Left colon (tissue), 2 donors: ENCODE measurements around the gene IRF2BPL. TPM values are rescaled to one million over a fixed set of nuclear protein-coding genes. Genes with fewer than 3 reads are reported as not detected.

ENCODE experiments used
- ATAC-seq: fragments of 200-7000 bp; cut with Tn5 transposase; one replicate; pipeline ENCODE4 v1.9.1; 2020; ENCODE audit warnings: mild to moderate bottlenecking, moderate library complexity
- DNase-seq, 2 donors: peaks; one replicate each; pipeline ENCODE4 v3.0.0-alpha.2; 2020
- intact Hi-C, 2 donors: fragments of 100-400 bp; cut with DNase I in 1 of 2; cut with micrococcal nuclease in 1 of 2; formaldehyde crosslinking; loops; one replicate each; pipeline versions ENCODE4 v1.11.2 to v1.14.0; 2022; cut with DNase I, micrococcal nuclease
- total RNA-seq, 2 donors: library from RNA; stranded (reverse); fragmentation: NEBNext Ultra II Directional; extraction: Animal tissue kit (Norgen Biotek cat#: 25700); gene quantifications; one replicate each; pipeline ENCODE4 v1.2.1, GENCODE V29; 2021
- donor health status: DM: no; HTN: no; CAD: no.
- donor health status: DM: yes; HTN: yes; CAD: no.

The IRF2BPL gene
- total RNA-seq, 2 donors from 2014 or later = 15.5 to 25.5 TPM

GRCh38 chr14:77058785-77059184 is 30.3 kb upstream of the IRF2BPL start:
- intact Hi-C loops = loop anchor here in 1 of 2 donors (10.0 kb wide), 1 partner anchor 144 kb away; no protein-coding TSS in a partner anchor
- ATAC-seq = no peak
- no peak for DNase-seq

- DNase-seq (no peak), ATAC-seq (no peak)
- intact Hi-C loops = loop anchor here in 1 of 2 donors (10.0 kb wide), 1 partner anchor 143 kb away; no protein-coding TSS in a partner anchor
Observed at GRCh38 chr14:77058117-77058516, 29.6 kb upstream of the IRF2BPL start.

- intact Hi-C loops = loop anchor here in 1 of 2 donors (10.0 kb wide), 1 partner anchor 141 kb away; no protein-coding TSS in a partner anchor
- DNase-seq (no peak), ATAC-seq (no peak)
Observed at GRCh38 chr14:77055981-77056380, 27.5 kb upstream of the IRF2BPL start.

GRCh38 chr14:77055306-77055705 is 26.8 kb upstream of the IRF2BPL start:
- ATAC-seq = no peak
- intact Hi-C loops = loop anchor here in 1 of 2 donors (10.0 kb wide), 1 partner anchor 141 kb away; no protein-coding TSS in a partner anchor
- DNase-seq = no peak

GRCh38 chr14:77053046-77053841 is 24.7 kb upstream of the IRF2BPL start:
- ATAC-seq (peak; percentile 66), DNase-seq (peak; percentile 67 to 82)
- intact Hi-C loops = loop anchor here (5.0 to 10.0 kb wide), 2 partner anchors 138 to 141 kb away; no protein-coding TSS in a partner anchor

GRCh38 chr14:77052281-77053044 is 24.0 kb upstream of the IRF2BPL start:
- intact Hi-C loops = loop anchor here (5.0 to 10.0 kb wide), 2 partner anchors 138 to 140 kb away; no protein-coding TSS in a partner anchor
- DNase-seq (peak; percentile 54 to 65), ATAC-seq (peak; percentile 88)

GRCh38 chr14:77051116-77051515 is 22.6 kb upstream of the IRF2BPL start:
- peak; percentile 56 for ATAC-seq
- DNase-seq = peak; percentile 35 to 64
- intact Hi-C loops = loop anchor here (5.0 to 10.0 kb wide), 2 partner anchors 136 to 139 kb away; no protein-coding TSS in a partner anchor

- peak; percentile 19 for ATAC-seq
- intact Hi-C loops = no loop called here
- no peak for DNase-seq
Observed at GRCh38 chr14:77046721-77047120, 18.2 kb upstream of the IRF2BPL start.

- DNase-seq (peak; percentile 48 to 63), ATAC-seq (peak; percentile 74)
- intact Hi-C loops = no loop called here
Observed at GRCh38 chr14:77045238-77046162, 17.0 kb upstream of the IRF2BPL start.

GRCh38 chr14:77044783-77045237 is 16.3 kb upstream of the IRF2BPL start:
- DNase-seq = peak in 1 of 2 donors; percentile 65
- intact Hi-C loops = loop anchor here in 1 of 2 donors (5.0 kb wide), 1 partner anchor 88 kb away; no protein-coding TSS in a partner anchor
- ATAC-seq = no peak

GRCh38 chr14:77043984-77044485 is 15.5 kb upstream of the IRF2BPL start:
- DNase-seq (peak in 1 of 2 donors; percentile 42), ATAC-seq (no peak)

GRCh38 chr14:77043177-77043983 is 14.9 kb upstream of the IRF2BPL start:
- ATAC-seq (no peak), DNase-seq (peak; percentile 31 to 42)
- intact Hi-C loops = loop anchor here in 1 of 2 donors (5.0 kb wide), 1 partner anchor 86 kb away; no protein-coding TSS in a partner anchor

More at GRCh38 chr14:77043984-77044485, 15.5 kb upstream of the IRF2BPL start:
- intact Hi-C loops = loop anchor here in 1 of 2 donors (5.0 kb wide), 1 partner anchor 87 kb away; no protein-coding TSS in a partner anchor

- DNase-seq = peak in 1 of 2 donors; percentile 53
- ATAC-seq = no peak
- intact Hi-C loops = loop anchor here in 1 of 2 donors (5.0 kb wide), 1 partner anchor 85 kb away; no protein-coding TSS in a partner anchor
Observed at GRCh38 chr14:77041881-77042545, 13.5 kb upstream of the IRF2BPL start.

- peak; percentile 33 to 51 for DNase-seq
- intact Hi-C loops = loop anchor here in 1 of 2 donors (5.0 kb wide), 1 partner anchor 84 kb away; no protein-coding TSS in a partner anchor
- ATAC-seq = no peak
Observed at GRCh38 chr14:77040741-77041653, 12.5 kb upstream of the IRF2BPL start.
